ENCODE data around the gene B4GALT6.

DNA sequence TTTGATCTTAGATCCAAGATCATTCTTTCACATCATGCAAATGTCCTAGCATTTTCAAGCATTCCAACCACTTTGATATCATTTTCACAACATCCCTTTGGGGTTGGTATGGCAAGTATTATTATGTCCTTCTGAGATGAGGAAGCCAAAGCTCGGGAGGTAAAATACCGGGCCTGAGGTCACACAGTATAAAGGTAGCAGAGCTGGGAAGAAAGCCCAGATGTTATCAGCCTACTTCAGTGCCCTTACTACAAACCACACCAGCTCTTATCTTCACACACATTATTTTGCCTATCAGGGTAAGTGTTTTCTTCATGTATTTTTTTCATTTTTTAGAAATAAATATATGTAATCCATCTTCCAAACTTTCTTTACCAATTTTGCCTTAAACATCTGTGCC is 4.2 kb upstream of the B4GALT6 start:
- TF ChIP-seq, protein P1, sequence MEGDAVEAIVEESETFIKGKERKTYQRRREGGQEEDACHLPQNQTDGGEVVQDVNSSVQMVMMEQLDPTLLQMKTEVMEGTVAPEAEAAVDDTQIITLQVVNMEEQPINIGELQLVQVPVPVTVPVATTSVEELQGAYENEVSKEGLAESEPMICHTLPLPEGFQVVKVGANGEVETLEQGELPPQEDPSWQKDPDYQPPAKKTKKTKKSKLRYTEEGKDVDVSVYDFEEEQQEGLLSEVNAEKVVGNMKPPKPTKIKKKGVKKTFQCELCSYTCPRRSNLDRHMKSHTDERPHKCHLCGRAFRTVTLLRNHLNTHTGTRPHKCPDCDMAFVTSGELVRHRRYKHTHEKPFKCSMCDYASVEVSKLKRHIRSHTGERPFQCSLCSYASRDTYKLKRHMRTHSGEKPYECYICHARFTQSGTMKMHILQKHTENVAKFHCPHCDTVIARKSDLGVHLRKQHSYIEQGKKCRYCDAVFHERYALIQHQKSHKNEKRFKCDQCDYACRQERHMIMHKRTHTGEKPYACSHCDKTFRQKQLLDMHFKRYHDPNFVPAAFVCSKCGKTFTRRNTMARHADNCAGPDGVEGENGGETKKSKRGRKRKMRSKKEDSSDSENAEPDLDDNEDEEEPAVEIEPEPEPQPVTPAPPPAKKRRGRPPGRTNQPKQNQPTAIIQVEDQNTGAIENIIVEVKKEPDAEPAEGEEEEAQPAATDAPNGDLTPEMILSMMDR (IDR thresholded peaks at IDR 0.05; ENCODE audit: poor library complexity, severe bottlenecking), result no peak
- TF ChIP-seq EP300 (conservative IDR thresholded peaks at IDR 0.05; ENCODE audit: poor library complexity, severe bottlenecking) (no peak), RAD21 (conservative IDR thresholded peaks at IDR 0.05) (no peak), POLR2AphosphoS5 (IDR thresholded peaks at IDR 0.05) (no peak), TAF1 (IDR thresholded peaks at IDR 0.05; ENCODE audit: low read depth) (no peak)
- TF ChIP-seq, protein P2, sequence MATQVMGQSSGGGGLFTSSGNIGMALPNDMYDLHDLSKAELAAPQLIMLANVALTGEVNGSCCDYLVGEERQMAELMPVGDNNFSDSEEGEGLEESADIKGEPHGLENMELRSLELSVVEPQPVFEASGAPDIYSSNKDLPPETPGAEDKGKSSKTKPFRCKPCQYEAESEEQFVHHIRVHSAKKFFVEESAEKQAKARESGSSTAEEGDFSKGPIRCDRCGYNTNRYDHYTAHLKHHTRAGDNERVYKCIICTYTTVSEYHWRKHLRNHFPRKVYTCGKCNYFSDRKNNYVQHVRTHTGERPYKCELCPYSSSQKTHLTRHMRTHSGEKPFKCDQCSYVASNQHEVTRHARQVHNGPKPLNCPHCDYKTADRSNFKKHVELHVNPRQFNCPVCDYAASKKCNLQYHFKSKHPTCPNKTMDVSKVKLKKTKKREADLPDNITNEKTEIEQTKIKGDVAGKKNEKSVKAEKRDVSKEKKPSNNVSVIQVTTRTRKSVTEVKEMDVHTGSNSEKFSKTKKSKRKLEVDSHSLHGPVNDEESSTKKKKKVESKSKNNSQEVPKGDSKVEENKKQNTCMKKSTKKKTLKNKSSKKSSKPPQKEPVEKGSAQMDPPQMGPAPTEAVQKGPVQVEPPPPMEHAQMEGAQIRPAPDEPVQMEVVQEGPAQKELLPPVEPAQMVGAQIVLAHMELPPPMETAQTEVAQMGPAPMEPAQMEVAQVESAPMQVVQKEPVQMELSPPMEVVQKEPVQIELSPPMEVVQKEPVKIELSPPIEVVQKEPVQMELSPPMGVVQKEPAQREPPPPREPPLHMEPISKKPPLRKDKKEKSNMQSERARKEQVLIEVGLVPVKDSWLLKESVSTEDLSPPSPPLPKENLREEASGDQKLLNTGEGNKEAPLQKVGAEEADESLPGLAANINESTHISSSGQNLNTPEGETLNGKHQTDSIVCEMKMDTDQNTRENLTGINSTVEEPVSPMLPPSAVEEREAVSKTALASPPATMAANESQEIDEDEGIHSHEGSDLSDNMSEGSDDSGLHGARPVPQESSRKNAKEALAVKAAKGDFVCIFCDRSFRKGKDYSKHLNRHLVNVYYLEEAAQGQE (IDR thresholded peaks at IDR 0.05; ENCODE audit: borderline replicate concordance), result no peak
